ENCODE measurements around the gene ACCSL.

ACCSL gene

DNA sequence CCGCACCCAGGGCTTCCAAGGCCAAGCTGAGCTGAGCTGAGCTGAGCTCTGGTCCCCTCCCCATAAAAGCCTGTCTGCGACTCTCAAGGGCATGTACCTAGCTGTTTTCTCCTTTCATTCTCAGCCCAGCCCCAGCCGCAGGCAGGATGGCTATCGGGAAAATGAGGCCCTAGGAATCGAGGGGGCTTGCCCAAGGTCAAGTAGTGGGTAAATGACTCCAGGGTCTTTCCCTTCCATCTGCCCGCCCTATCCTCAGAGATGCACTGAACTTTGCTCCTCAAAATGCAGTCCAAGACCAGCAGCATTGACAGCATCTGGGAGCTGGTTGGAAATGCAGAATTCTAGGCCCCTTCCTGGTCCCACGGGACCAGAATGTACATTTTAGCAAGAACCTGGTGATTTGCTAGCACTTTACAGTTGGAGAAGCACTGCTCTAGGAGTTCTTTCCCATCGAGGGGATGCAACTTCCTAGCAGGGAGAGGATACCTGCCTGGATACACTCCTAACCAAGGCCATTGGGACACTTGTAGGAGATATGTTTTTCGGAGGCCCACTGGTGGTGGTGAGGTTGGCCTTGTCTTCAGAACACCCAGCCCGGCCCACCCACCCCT is 43.2 kb upstream of the ACCSL start:
- ChIA-PET POLR2A (no interaction called here), CTCF (interaction anchor here (1.4 to 1.5 kb wide), 2 partner anchors 16 to 58 kb away, joined by 3 read pairs; no protein-coding TSS in a partner anchor)
- TF ChIP-seq, protein P1, sequence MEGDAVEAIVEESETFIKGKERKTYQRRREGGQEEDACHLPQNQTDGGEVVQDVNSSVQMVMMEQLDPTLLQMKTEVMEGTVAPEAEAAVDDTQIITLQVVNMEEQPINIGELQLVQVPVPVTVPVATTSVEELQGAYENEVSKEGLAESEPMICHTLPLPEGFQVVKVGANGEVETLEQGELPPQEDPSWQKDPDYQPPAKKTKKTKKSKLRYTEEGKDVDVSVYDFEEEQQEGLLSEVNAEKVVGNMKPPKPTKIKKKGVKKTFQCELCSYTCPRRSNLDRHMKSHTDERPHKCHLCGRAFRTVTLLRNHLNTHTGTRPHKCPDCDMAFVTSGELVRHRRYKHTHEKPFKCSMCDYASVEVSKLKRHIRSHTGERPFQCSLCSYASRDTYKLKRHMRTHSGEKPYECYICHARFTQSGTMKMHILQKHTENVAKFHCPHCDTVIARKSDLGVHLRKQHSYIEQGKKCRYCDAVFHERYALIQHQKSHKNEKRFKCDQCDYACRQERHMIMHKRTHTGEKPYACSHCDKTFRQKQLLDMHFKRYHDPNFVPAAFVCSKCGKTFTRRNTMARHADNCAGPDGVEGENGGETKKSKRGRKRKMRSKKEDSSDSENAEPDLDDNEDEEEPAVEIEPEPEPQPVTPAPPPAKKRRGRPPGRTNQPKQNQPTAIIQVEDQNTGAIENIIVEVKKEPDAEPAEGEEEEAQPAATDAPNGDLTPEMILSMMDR (IDR thresholded peaks at IDR 0.05; ENCODE audit: insufficient read depth, low read length, missing control alignments), result no peak
- no peak overlapping the region for H3K4me3 ChIP-seq (ENCODE audit: low read depth, low read length)
- no peak for DNase-seq (ENCODE audit: low read depth, low spot score)

DNA sequence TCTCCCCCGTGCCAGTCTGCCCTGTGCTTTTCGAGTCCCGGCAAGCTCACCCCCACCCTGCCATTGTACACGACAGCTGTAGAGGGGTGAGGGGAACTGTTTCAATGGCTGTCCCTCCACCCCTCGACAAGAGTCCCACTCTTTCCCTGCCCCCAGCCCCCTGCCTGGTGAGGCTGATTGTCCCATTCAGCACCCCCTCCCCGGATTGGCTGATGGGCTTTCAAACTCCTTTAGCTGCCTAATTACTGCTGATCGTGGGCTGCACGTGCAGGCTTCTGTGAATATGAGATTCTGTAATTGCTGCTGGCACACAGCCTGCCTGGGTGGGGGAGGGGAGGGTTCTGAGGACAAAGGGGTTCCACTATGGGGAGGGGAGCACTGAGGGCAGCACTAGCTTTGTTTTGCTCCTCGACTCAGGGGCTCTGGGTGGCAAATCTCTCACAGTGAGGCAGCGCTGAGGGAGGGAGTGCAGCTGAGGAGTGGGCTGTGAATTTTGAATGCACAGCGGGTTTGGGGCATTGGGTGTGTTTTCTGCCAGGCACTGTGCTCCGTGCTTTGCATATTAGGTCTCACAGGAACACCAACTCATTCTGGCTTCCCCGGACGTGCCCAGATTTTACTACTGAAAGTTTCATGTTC is 42.6 kb upstream of the ACCSL start:
- TF ChIP-seq, protein P1 (IDR thresholded peaks at IDR 0.05; ENCODE audit: insufficient read depth, low read length, missing control alignments), result no peak
- POLR2A ChIA-PET, result no interaction called here
- no peak for DNase-seq (ENCODE audit: low read depth, low spot score)
- CTCF ChIA-PET, result interaction anchor here (1.4 to 2.9 kb wide), 4 partner anchors 11 to 115 kb away, joined by 3 to 13 read pairs (median 6); no protein-coding TSS in a partner anchor
- H3K4me3 ChIP-seq (ENCODE audit: low read depth, low read length), result no peak overlapping the region

DNA sequence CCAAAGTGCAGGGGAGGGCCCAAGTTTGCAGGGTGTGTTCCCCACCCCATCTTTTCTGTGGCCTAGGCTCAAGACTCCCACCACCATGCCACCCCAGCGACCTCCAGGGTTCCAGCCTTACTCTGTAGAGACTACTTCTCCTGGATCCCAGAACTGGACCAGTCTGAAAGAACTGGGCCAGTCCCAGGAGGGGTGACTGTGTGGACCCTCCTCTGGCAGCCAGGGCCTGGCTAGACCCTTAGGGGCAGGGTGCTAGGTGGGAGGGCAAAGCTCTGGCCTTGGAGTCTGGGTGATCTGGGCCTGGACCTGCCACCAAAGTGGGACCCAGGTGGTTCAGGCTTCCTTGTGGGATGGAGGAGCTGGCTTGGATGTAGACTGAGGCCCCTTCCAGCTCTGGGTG is 41.8 kb upstream of the ACCSL start:
- CTCF ChIA-PET, result interaction anchor here (2.1 to 2.9 kb wide), 3 partner anchors 10 to 116 kb away, joined by 5 to 13 read pairs (median 10); no protein-coding TSS in a partner anchor

DNA sequence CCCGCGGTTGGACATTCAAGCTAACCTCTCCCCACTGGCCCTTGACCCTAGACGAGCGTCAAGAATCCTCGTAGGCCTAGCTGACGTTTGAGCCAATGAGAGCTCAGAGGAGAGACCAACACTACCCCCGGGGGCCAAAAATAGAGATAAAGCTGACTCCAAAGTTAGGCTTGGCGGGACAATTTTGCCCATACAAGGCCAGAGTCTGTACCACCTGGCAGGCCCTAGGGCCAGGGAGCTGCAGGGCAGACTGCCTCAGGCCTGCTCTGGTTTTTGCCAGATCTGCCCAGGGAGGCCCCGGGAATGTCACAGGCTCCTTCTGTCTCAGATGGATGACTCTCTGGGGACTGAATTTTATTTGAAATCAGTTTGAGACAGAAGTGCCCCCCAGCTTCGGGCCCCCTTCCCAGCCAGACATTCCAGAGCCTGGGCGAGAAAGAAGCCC is 40.8 kb upstream of the ACCSL start:
- TF ChIP-seq, protein P1 (IDR thresholded peaks at IDR 0.05; ENCODE audit: insufficient read depth, low read length, missing control alignments), result no peak
- CTCF ChIA-PET, result interaction anchor here (2.1 to 2.9 kb wide), 3 partner anchors 9 to 117 kb away, joined by 5 to 13 read pairs (median 10); no protein-coding TSS in a partner anchor
- no peak overlapping the region for H3K4me3 ChIP-seq (ENCODE audit: low read depth, low read length)
- DNase-seq (ENCODE audit: low read depth, low spot score), result no peak
- POLR2A ChIA-PET, result interaction anchor here (1.3 kb wide), 1 partner anchor 65 kb away, joined by 3 read pairs; the partner anchor contains the start of gene C11orf96

More for the DNA sequence above, 41.8 kb upstream of the ACCSL start:
- TF ChIP-seq, protein P1 (IDR thresholded peaks at IDR 0.05; ENCODE audit: insufficient read depth, low read length, missing control alignments), result no peak
- POLR2A ChIA-PET, result no interaction called here
- H3K4me3 ChIP-seq (ENCODE audit: low read depth, low read length), result no peak overlapping the region
- DNase-seq (ENCODE audit: low read depth, low spot score), result no peak

DNA sequence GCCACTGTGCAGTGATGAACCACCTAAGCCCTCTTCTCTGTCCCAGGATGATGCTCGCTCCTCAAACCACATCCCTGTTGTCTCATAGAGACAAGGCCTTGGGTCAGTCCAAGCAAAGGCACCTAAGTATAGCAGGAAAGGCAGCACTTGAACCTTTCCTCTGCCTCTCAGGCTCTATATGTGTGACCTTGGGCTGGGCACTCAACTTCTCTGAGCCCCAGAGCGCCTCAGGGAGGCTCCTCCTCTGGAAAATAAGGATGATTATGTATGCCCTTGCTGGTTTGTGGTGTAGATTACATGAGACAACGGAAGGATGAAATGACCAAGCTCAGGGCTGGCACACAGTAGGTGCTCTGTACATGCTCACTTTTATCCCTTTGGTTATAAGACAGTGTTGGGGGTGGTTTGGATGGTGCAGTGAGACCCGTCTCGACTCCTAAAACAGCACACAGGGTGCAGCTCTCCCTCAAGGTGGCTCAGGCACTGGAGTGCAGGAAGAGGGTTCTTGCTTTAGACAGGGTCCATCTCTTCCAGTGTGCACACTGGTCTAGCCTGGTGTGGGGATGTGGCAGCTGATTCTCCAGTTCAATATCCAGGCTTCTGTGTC is 40.2 kb upstream of the ACCSL start:
- DNase-seq (ENCODE audit: low read depth, low spot score), result no peak
- POLR2A ChIA-PET, result interaction anchor here (1.3 kb wide), 1 partner anchor 65 kb away, joined by 3 read pairs; the partner anchor contains the start of gene C11orf96
- no peak overlapping the region for H3K4me3 ChIP-seq (ENCODE audit: low read depth, low read length)
- CTCF ChIA-PET, result interaction anchor here (2.1 to 2.9 kb wide), 3 partner anchors 9 to 118 kb away, joined by 5 to 13 read pairs (median 10); no protein-coding TSS in a partner anchor
- TF ChIP-seq, protein P1 (IDR thresholded peaks at IDR 0.05; ENCODE audit: insufficient read depth, low read length, missing control alignments), result no peak

DNA sequence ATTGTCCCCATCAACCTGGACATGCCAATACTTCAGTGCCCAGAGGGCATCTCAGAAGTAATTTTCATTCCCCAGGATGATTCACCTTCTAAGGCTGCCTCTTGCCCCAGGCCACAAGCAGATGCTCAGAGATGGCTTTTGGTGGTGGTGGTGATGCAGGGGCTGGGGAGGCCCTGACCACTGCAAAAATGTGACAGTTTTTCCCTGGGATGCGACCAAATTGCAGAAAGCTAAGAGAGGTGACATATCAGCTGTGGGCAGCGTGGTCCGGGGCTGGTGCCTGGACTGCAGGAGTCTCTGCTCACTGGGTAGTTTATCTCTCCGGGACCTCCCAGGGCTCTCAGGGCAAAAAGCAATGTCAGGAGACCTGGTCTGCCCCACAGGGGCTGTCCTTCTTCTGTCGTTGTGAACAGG is 39.7 kb upstream of the ACCSL start:
- POLR2A ChIA-PET, result no interaction called here
- CTCF ChIA-PET, result interaction anchor here (2.7 to 2.9 kb wide), 2 partner anchors 8 to 118 kb away, joined by 10 to 13 read pairs; no protein-coding TSS in a partner anchor
- TF ChIP-seq, protein P1 (IDR thresholded peaks at IDR 0.05; ENCODE audit: insufficient read depth, low read length, missing control alignments), result no peak
- DNase-seq (ENCODE audit: low read depth, low spot score), result no peak
- no peak overlapping the region for H3K4me3 ChIP-seq (ENCODE audit: low read depth, low read length)
